ENCODE results near the gene SF3A1. TPM values are rescaled to one million over a fixed set of nuclear protein-coding genes. Genes with fewer than 3 reads are reported as not detected.

Gene SF3A1
- total RNA-seq, 2 donors from 2014 or later = 56.7 to 77.0 TPM

GRCh38 chr22:30286813-30287647 is 69.7 kb downstream of the SF3A1 start:
- peaks cover 25% of the 10 kb centered on the region for H3K36me3 ChIP-seq
- H3K27me3 ChIP-seq (replicated peaks; ENCODE audit: insufficient read depth) = no peaks in the 10 kb centered on the region
- peak; percentile 87 for TF ChIP-seq CTCF (IDR thresholded peaks at IDR 0.05)
- DNase-seq (ENCODE audit: low spot score) (no peak), ATAC-seq (ENCODE audit: insufficient number of reproducible peaks, low FRiP score, low read depth) (no peak)
- H3K4me3 ChIP-seq = no peak overlapping the region
- no peaks in the 10 kb centered on the region for H3K9me3 ChIP-seq
- peaks cover 16 to 39% of the 10 kb centered on the region in 2 donors for H3K4me1 ChIP-seq (ENCODE audit: control insufficient read depth in 1 of 2, low read depth in 2 of 2)
- no peak overlapping the region for H3K27ac ChIP-seq

- H3K9me3 ChIP-seq = no peaks in the 10 kb centered on the region
- ATAC-seq (ENCODE audit: insufficient number of reproducible peaks, low FRiP score, low read depth) (no peak), DNase-seq (ENCODE audit: low spot score) (no peak)
- TF ChIP-seq CTCF (IDR thresholded peaks at IDR 0.05) = no peak
- H3K27ac ChIP-seq = no peak overlapping the region
- no peak overlapping the region for H3K4me3 ChIP-seq
- no peaks in the 10 kb centered on the region for H3K27me3 ChIP-seq (replicated peaks; ENCODE audit: insufficient read depth)
- H3K4me1 ChIP-seq (ENCODE audit: control insufficient read depth in 1 of 2, low read depth in 2 of 2) = peaks cover 13 to 32% of the 10 kb centered on the region in 2 donors
- H3K36me3 ChIP-seq = peaks cover 20% of the 10 kb centered on the region
Measured at GRCh38 chr22:30286331-30286730, 70.4 kb downstream of the SF3A1 start.

GRCh38 chr22:30285846-30286200 is 70.9 kb downstream of the SF3A1 start:
- Histone ChIP-seq H3K9me3 (no peaks in the 10 kb centered on the region), H3K27me3 (replicated peaks; ENCODE audit: insufficient read depth) (no peaks in the 10 kb centered on the region), H3K27ac (no peak overlapping the region), H3K36me3 (peaks cover 20% of the 10 kb centered on the region), H3K4me1 (ENCODE audit: control insufficient read depth in 1 of 2, low read depth in 2 of 2) (peaks cover 9 to 27% of the 10 kb centered on the region in 2 donors), H3K4me3 (no peak overlapping the region)
- TF ChIP-seq CTCF (IDR thresholded peaks at IDR 0.05) = no peak
- ATAC-seq (ENCODE audit: insufficient number of reproducible peaks, low FRiP score, low read depth) = no peak
- DNase-seq (ENCODE audit: low spot score) = no peak

- no peaks in the 10 kb centered on the region for H3K27me3 ChIP-seq (replicated peaks; ENCODE audit: insufficient read depth)
- ATAC-seq (ENCODE audit: insufficient number of reproducible peaks, low FRiP score, low read depth) = no peak
Measured at GRCh38 chr22:30285176-30285845, 71.4 kb downstream of the SF3A1 start.

More at GRCh38 chr22:30285176-30285845, 71.4 kb downstream of the SF3A1 start:
- Histone ChIP-seq H3K36me3 (peaks cover 20% of the 10 kb centered on the region), H3K9me3 (no peaks in the 10 kb centered on the region), H3K27ac (no peak overlapping the region), H3K4me1 (ENCODE audit: control insufficient read depth in 1 of 2, low read depth in 2 of 2) (peaks cover 4 to 22% of the 10 kb centered on the region in 2 donors), H3K4me3 (no peak overlapping the region)
- DNase-seq (ENCODE audit: low spot score) = no peak
- no peak for TF ChIP-seq CTCF (IDR thresholded peaks at IDR 0.05)
